ENCODE results near the gene RAD51D.

- TF ChIP-seq EGR1 (IDR thresholded peaks at IDR 0.05; ENCODE audit: borderline replicate concordance in 1 of 2, low read depth in 2 of 2, low read length in 2 of 2) (no peak), ZNF384 (IDR thresholded peaks at IDR 0.05; ENCODE audit: borderline replicate concordance, low read depth, low read length) (no peak), CTCF (IDR thresholded peaks at IDR 0.05 in 2 of 3, conservative IDR thresholded peaks at IDR 0.05 in 1 of 3; ENCODE audit: control insufficient read depth in 2 of 3, extremely low read depth in 1 of 3, insufficient read depth in 1 of 3, low read depth in 3 of 3, low read length in 3 of 3) (no peak), MYB (IDR thresholded peaks at IDR 0.05; ENCODE audit: borderline replicate concordance, low read depth, low read length) (no peak), TARDBP (IDR thresholded peaks at IDR 0.05; ENCODE audit: borderline replicate concordance) (no peak), POLR2A (IDR thresholded peaks at IDR 0.05; ENCODE audit: low read depth, low read length) (no peak), EP300 (IDR thresholded peaks at IDR 0.05; ENCODE audit: borderline replicate concordance in 1 of 2, control insufficient read depth in 1 of 2, low read depth in 2 of 2, low read length in 2 of 2) (no peak), SP1 (IDR thresholded peaks at IDR 0.05; ENCODE audit: low read depth, low read length) (no peak), CBX5 (IDR thresholded peaks at IDR 0.05; ENCODE audit: low read depth) (no peak), CBX3 (IDR thresholded peaks at IDR 0.05; ENCODE audit: borderline replicate concordance, low read depth) (no peak), GABPA (IDR thresholded peaks at IDR 0.05; ENCODE audit: low read depth) (no peak), FOXM1 (IDR thresholded peaks at IDR 0.05; ENCODE audit: low read depth, low read length) (no peak), SREBF2 (IDR thresholded peaks at IDR 0.05; ENCODE audit: low read length) (no peak)
Observed at GRCh38 chr17:35083071-35083470, 36.6 kb downstream of the RAD51D start.
